ENCODE results near the gene GDPD5.

The GDPD5 gene

DNA sequence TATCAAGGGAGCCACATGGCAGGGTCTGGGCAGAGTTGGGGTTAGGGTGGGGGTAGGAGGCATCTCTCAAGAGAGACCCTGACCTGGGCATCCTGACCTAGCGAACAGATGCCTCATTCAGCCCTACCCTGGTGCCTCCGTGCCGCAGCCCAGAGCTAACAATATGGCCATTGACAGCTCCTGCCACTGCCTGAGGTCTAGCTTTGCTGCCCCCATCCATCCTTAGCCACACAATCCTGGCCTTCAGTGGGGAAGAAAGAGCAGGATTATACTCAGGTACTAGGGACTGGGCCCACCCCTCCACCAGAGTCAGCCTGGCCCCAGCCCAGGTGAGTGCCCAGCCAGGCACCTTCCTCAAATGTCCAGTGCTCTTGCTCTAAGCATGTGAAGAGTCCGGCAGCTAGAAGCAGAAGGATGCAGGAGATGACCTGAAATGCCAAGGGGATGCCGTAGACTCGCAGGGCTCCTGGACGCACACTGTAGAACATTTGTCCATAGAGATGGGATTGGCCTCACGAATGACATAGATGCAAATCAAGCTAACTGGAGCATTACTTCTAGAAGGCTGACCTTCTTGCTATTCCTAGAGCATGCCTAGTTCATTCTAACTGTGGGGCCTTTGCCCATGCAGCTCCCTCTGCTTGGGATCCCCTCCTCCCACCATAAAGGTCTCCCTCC is 23.0 kb upstream of the GDPD5 start:
- Mint-ChIP-seq H3K9me3 (no peaks in the 10 kb centered on the region), H3K27ac (no peak overlapping the region), H3K4me3 (no peak overlapping the region), H3K4me1 (peaks cover 6% of the 10 kb centered on the region), H3K27me3 (no peaks in the 10 kb centered on the region)
- no peak for ATAC-seq
- no peak for DNase-seq

DNA sequence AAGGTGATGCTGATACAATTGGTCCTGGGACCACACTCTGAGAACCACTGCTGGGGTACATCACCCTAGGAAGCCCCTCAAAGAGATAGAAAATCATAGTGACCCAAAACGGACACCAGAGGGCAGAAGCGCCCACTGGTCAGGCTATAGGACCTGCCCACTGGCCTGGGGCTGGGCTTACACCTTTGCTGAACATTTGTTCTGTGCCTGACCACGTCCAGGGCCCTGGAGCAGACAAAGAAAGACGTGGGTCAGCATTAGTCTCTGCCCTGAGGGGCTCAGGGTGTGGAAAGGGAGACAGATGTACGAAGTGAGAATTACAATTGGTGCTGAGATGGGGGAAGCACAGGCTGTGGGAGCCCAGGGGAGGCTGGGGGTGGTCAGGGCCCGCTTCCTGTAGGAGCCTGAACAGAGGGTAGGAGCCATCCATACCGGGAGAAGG is 21.9 kb upstream of the GDPD5 start:
- Mint-ChIP-seq H3K9me3 (no peaks in the 10 kb centered on the region), H3K27me3 (no peaks in the 10 kb centered on the region), H3K4me3 (no peak overlapping the region), H3K27ac (peak overlapping the region in 1 of 2 donors; percentile 63), H3K4me1 (peaks cover 6% of the 10 kb centered on the region)
- DNase-seq: peak; percentile 37 to 39
- ATAC-seq: peak; percentile 57

DNA sequence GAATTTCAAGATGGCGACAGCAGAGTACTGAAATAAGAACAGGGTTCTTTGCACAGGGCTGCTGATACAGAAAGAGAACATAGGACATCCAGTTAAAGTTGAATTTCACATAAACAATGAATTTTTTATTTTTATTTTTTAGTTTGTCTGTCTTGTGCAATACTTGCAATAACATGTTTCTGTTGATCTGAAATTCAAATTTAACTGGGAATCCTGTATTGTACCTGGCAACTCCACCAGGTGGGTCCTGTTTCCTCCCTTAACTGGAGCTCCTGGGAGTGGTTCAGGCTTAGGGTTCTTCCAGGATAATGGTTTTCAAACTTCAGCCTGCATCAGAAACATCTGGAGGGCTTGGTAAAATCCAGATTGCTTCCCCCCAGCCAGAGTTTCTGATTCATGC is 21.4 kb upstream of the GDPD5 start:
- Mint-ChIP-seq H3K4me3 (no peak overlapping the region), H3K4me1 (peaks cover 6% of the 10 kb centered on the region), H3K27me3 (no peaks in the 10 kb centered on the region), H3K9me3 (no peaks in the 10 kb centered on the region), H3K27ac (no peak overlapping the region)
- ATAC-seq: no peak
- DNase-seq: no peak

DNA sequence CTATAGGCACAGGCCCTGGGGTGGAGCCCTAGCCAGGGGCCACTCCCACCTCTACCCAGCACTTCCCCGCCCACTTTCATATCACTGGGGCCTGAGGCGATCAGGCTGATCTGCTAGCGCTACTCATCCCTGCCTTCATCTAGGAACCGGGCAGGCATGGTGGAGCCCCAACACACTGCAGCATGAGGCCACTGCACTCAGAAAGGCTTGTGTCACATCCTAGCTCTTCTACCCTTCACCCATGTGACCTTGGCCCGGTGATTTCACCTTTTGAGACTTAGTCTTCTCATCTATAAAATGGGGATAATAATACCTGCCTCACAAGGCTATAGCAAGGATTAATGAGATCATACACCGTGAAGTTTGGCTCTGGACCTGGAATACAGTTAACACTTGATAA is 18.1 kb upstream of the GDPD5 start:
- no peak for DNase-seq
- Mint-ChIP-seq H3K27ac (no peak overlapping the region), H3K4me1 (peaks cover 6% of the 10 kb centered on the region), H3K27me3 (no peaks in the 10 kb centered on the region), H3K9me3 (no peaks in the 10 kb centered on the region), H3K4me3 (no peak overlapping the region)
- ATAC-seq: no peak

DNA sequence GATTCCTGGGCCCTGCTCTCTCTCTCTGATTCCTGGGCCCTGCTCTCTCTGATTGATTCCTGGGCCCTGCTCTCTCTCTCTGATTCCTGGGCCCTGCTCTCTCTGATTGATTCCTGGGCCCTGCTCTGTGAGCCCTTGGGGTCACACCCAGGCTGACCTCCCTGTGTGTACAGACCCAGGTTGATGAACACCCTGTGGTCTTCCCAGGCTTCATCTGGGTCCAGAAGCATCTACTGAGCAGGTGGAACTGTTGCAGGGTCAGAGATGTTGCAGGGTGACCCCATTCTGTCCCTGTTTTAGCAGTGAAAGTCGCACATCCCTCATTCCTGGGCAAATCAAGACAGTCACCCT is 16.3 kb upstream of the GDPD5 start:
- no peak for ATAC-seq
- Mint-ChIP-seq H3K4me1 (peaks cover 17% of the 10 kb centered on the region), H3K27ac (no peak overlapping the region), H3K9me3 (no peaks in the 10 kb centered on the region), H3K4me3 (no peak overlapping the region), H3K27me3 (peaks cover 11% of the 10 kb centered on the region)
- DNase-seq: no peak

DNA sequence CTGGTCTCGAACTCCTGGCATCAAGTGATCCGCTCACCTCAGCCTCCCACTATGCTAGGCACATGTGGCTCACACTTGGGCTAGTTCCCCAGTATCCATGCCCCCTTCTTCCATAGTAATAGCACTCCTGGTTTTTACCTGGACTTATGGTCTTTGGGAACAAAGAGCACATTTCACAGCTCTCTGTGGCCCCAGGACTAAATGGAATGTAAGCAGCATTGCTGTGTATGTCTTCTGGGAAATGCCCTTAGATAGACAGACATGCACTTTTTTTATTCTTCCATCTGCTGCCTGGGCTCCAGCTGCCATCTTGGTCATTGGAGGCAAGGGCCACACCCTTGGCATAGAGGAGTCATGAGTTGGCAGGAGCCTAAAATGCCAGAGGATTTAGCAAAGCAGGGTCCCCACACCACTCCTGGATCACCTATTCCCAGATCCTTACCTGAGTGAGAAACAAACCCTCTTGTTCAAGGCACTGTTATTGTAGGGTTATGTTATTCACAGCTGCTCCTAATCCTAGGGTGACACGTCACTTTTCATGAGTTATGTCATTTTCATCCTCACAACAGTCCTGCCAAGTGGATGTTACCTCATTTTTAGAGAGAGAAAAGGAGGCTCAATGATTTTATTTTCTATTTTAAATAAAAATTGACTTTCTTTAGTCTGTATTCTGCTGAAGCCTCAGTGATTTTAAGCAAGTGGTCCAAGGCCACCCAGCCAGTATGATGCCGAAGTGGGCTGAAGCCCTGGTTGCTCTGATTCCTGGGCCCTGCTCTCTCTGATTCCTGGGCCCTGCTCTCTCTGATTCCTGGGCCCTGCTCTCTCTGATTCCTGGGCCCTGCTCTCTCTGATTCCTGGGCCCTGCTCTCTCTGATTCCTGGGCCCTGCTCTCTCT is 15.7 kb upstream of the GDPD5 start:
- no peak for ATAC-seq
- no peak overlapping the region for H3K27ac Mint-ChIP-seq
- H3K27me3 Mint-ChIP-seq: peaks cover 11% of the 10 kb centered on the region
- DNase-seq: no peak
- peaks cover 23% of the 10 kb centered on the region for H3K4me1 Mint-ChIP-seq
- H3K9me3 Mint-ChIP-seq: no peaks in the 10 kb centered on the region
- H3K4me3 Mint-ChIP-seq: no peak overlapping the region

DNA sequence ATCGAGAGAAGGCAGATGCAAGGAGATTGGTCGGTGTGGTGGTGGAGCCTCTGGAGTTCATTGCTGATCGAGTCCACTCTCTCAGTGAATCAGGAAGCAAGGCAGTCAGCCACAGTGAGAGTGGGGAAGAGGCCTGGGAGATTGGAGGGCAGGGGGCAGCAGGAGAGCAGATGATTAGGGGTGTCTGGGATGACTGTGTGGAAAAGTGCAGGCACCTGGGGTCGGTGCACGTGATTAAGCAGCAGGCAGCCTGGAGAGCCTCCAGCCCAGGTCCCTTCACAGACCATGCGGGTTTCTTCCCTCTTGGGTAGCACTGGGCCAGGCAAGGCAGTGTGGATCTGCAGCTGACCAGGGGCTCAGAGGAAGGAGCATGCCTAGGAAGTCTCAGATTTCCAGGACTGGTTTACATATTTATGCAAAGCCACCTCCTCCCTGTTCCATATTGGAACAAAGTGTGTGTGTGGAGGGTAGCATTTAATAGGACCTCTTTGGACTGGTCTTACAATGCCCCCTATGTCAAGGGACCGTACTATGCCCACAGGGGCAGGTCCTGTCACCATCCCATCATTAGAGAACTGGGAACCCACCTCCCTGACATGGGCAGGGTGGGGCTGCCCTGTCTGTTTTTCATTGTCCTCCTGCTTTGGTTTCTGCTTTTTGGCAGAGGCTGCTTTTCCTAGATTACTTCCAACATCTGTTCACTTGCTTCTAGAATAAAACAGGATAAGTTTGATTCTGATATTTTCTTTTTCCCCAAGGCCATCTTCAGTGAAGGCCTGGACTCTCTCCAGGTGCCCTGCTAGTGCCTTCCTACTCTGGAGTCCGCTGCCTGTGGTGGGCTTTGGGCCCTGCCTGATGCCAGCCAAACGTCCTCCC is 14.0 kb upstream of the GDPD5 start:
- Mint-ChIP-seq H3K4me3 (no peak overlapping the region), H3K9me3 (no peaks in the 10 kb centered on the region), H3K4me1 (peaks cover 26% of the 10 kb centered on the region), H3K27ac (peak overlapping the region; percentile 30 to 63), H3K27me3 (peaks cover 11% of the 10 kb centered on the region)
- DNase-seq (no peak), ATAC-seq (no peak)

DNA sequence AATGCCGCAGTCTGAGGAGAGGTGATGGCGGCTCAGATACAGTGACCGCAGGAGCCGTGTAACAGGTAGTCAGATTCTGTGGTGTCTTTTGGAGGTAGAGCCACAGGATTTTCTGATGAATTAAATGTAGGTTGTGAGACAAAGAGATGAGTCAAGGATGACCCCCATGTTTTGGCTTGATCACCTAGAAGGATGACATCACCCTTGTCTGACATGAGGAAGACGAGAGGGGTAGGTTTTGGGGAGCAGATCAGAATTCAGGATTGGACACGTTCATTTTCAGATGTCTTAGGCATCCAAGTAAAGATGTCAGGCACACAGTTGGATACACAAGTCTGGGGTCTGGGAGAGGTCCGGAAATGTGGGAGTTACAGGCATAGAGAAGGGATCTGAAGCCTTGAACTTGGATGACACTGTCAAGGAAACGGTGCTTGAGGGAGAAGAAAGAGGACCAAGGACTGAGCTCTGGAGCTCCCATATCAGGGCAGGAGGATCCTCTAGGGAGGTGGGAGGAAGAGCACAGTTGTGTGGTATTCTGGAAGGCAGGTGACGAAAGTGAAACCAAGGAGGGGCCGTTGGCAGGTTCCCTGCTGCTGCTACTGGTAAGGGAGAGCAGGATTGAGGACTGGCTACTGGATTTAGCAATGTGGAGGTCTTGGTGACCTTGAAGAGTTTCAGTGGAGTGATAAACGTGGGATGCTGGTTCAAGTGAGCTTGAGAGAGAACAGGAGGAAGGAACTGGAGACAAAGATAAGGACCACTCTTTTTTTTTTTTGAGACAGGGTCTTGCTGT is 12.6 kb upstream of the GDPD5 start:
- H3K27ac Mint-ChIP-seq: peak overlapping the region; percentile 4 to 9
- peaks cover 11% of the 10 kb centered on the region for H3K27me3 Mint-ChIP-seq
- ATAC-seq (no peak), DNase-seq (no peak)
- H3K4me1 Mint-ChIP-seq: peaks cover 26% of the 10 kb centered on the region
- H3K4me3 Mint-ChIP-seq: no peak overlapping the region
- no peaks in the 10 kb centered on the region for H3K9me3 Mint-ChIP-seq

DNA sequence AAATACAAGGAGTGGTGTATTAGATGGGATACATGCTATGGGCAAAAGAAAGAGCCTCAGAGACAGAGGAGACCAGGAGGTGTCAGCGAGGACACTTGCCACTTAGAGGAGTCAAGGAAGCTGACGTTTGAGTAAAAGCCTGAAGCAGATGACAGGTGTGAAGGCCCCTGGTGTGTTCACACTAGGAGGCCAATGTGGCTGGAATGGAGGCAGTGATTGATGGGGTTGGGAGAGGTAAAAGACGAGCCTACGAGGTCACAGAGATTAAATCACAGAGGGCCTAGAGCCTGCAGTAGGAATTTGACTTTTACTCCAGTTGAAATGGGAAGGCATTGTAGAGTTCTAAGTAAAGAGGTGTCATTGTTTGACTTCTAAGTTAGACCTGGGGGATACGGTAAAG is 12.0 kb upstream of the GDPD5 start:
- DNase-seq: no peak
- no peak overlapping the region for H3K4me3 Mint-ChIP-seq
- ATAC-seq: no peak
- H3K27me3 Mint-ChIP-seq: peaks cover 11% of the 10 kb centered on the region
- H3K9me3 Mint-ChIP-seq: no peaks in the 10 kb centered on the region
- H3K27ac Mint-ChIP-seq: peak overlapping the region in 1 of 2 donors; percentile 9
- peaks cover 26% of the 10 kb centered on the region for H3K4me1 Mint-ChIP-seq

DNA sequence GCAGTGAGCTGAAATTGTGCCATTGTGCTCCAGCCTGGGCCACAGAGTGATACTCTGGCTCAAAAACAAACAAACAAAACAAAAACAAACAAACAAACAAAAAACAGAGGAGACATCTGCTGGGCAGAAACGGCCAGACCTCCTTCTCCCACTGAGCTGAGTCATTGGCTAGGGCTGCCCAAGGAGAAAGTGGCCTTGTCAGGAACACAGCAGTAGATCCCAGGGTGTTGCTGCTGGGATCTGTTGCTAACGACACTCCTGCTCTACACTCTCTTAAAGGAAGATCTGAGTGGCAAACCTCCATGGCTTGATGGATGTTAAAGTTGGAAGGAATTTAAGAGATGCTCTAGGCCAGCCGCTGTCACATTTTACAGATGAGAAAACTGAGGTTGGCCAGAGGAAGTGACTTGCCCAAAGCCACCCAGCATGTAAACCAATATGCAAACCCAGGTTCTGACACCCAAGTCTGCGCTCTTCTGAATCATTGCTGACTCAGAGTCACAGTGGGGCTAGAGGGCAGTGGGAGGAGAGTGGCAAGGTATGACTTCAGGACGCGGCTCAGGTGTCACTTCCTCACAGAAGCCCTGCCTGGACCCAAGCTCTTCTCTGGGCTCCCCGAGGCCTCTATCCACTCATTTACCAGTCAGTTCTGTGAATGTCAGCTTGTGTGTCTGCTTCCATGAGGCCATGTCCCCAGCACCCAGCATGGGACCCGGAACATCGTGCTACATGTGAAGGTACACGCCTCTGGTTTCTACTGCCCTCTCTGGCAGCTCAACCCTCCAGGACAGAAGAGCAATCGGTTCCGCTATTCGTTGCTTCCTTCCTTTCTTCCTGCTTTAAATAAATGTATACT is 11.3 kb upstream of the GDPD5 start:
- Mint-ChIP-seq H3K27ac (peak overlapping the region in 1 of 2 donors; percentile 2), H3K4me1 (peaks cover 30% of the 10 kb centered on the region), H3K4me3 (no peak overlapping the region), H3K27me3 (peaks cover 11% of the 10 kb centered on the region), H3K9me3 (no peaks in the 10 kb centered on the region)
- ATAC-seq (peak; percentile 94), DNase-seq (peak; percentile 33 to 67)

DNA sequence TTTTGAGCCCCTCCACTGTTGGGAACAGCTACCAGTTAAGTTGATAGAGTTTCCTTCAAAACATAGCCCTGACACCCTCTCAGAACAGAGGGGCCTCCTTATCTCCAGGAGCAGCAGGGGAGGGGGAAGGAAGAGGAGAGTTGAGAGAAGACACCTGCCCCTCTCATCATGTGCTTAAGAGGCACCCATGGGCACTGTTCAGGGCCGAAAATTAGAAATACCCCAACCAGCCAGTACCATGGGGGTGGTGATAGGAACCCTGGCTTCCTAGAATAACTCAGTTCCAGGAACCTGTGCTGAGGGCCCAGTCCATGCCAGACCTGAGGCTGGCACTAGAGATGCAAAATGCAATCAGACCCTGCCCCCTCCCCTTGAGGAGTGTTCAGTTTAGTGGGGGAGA is 9.3 kb upstream of the GDPD5 start:
- H3K27ac Mint-ChIP-seq: no peak overlapping the region
- peaks cover 11% of the 10 kb centered on the region for H3K27me3 Mint-ChIP-seq
- no peaks in the 10 kb centered on the region for H3K9me3 Mint-ChIP-seq
- H3K4me3 Mint-ChIP-seq: no peak overlapping the region
- no peak for ATAC-seq
- peaks cover 39% of the 10 kb centered on the region for H3K4me1 Mint-ChIP-seq
- DNase-seq: no peak

DNA sequence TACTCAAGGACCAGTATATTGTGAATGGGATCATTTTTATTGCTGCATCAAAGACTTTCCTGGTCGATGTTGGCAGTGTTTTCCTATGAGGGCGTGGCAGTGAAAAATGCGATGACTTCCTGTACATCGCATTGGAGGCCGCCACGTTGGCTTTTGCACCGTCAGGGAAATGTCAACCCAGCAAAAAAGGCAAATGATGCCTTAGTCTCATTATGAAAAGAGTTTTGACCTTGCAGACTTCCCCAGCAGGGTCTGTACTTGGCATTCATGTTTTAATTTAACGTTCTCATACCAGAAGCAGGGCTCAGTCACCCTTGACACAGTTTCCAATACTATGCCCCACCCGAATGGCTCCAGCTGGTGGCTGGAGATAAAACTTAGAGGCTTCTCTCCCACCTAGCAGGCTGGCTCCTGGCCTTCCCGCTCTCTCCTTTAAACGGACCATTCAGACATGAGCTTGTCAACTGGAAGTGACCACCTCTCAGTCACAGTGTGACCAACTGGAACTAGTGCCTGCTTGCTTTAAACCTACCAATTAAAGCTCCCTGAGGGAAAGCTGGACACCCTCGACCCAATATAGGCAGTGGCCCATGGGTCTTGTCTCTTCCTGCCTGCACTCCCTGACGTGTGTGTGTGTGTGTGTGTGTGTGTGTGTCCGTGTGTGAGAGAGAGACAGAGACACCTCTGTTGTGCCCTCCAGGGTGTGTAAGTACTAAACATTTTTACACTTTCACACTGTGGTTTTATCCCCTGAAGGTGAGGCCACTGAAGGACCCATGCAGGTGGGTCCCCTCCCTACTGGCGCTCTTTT is 8.7 kb upstream of the GDPD5 start:
- Mint-ChIP-seq H3K27me3 (peaks cover 11% of the 10 kb centered on the region), H3K4me1 (peaks cover 39% of the 10 kb centered on the region), H3K9me3 (no peaks in the 10 kb centered on the region), H3K27ac (no peak overlapping the region), H3K4me3 (no peak overlapping the region)
- DNase-seq (no peak), ATAC-seq (no peak)

DNA sequence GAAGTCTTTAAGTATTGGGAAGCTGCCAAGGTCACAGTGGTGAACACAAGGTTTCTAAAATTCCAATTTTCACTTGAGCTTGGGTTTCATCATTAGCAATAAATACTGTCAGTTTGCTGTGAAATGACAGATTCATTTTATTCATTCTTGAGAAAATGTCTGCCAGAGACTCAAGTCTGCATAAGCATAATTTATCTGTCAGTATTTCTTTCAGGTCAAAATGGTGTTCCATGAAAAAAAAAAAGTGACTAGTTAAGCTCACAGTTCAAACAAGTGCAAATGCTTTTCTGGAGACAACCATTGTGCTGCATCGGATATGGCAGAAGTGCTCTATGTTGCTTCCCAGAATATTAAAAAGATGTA is 8.1 kb upstream of the GDPD5 start:
- Mint-ChIP-seq H3K4me3 (no peak overlapping the region), H3K4me1 (peaks cover 39% of the 10 kb centered on the region), H3K9me3 (no peaks in the 10 kb centered on the region), H3K27me3 (peaks cover 11% of the 10 kb centered on the region), H3K27ac (no peak overlapping the region)
- no peak for DNase-seq
- ATAC-seq: no peak
